ENCODE measurements around the gene PCP4.
"Not testable (repeated sequence)": the region's sequence is repeated elsewhere in the genome, so short reads cannot be mapped to it uniquely, and the experiment has no call there.

Gene PCP4

DNA sequence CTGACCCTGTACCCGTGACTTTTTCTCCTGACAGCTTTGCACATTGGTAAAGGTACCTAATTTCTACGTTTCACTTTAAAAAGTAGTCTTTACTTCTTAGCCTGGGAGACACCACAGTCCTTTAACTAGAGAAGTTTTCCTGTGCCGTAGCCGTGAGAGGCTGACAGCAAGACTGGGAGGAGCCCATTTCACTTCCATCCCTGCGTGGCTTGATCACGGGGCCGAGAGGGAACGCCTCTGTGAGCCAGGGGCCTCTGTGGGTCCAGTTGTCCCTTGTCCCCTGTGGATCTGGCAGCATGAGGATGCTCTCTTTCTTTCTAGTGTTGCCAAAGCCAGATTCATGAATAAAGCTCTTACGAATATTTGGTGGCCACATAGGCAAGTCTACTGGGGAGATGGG is 21.6 kb downstream of the PCP4 start:
- in situ Hi-C loops (cut with MboI; ENCODE audit: low pct_unique_long_range_greater_than_20kb, low sequenced_read_pairs, unreplicated experiment), result no loop called here
- TF ChIP-seq, protein P1, sequence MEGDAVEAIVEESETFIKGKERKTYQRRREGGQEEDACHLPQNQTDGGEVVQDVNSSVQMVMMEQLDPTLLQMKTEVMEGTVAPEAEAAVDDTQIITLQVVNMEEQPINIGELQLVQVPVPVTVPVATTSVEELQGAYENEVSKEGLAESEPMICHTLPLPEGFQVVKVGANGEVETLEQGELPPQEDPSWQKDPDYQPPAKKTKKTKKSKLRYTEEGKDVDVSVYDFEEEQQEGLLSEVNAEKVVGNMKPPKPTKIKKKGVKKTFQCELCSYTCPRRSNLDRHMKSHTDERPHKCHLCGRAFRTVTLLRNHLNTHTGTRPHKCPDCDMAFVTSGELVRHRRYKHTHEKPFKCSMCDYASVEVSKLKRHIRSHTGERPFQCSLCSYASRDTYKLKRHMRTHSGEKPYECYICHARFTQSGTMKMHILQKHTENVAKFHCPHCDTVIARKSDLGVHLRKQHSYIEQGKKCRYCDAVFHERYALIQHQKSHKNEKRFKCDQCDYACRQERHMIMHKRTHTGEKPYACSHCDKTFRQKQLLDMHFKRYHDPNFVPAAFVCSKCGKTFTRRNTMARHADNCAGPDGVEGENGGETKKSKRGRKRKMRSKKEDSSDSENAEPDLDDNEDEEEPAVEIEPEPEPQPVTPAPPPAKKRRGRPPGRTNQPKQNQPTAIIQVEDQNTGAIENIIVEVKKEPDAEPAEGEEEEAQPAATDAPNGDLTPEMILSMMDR (IDR thresholded peaks at IDR 0.05; ENCODE audit: extremely low read depth, insufficient read depth, missing control alignments), result no peak

DNA sequence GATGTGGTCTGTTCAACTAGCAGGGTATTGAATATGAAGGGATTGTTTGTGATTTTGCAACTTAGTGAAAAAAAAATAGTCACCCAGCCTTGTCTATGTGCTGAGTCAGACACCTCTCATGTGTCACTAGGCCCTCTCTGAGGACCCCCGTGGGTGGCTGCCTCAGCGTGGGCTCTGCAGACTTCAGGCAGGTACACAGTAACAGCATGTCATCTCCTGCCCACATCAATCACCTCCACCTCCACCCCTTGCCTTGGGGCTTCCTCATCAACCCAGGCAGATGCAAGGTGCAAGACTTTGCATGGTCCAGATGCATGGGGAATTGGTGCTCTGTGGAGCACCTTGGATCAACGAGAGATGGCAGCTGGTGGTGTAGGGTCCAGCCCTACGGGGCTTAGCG is 23.9 kb downstream of the PCP4 start:
- DNase-seq (ENCODE audit: low spot score), result no peak
- TF ChIP-seq, protein P1 (IDR thresholded peaks at IDR 0.05; ENCODE audit: extremely low read depth, insufficient read depth, missing control alignments), result no peak
- in situ Hi-C loops (cut with MboI; ENCODE audit: low pct_unique_long_range_greater_than_20kb, low sequenced_read_pairs, unreplicated experiment), result no loop called here

More for the DNA sequence above, 21.6 kb downstream of the PCP4 start:
- DNase-seq (ENCODE audit: low spot score), result no peak

DNA sequence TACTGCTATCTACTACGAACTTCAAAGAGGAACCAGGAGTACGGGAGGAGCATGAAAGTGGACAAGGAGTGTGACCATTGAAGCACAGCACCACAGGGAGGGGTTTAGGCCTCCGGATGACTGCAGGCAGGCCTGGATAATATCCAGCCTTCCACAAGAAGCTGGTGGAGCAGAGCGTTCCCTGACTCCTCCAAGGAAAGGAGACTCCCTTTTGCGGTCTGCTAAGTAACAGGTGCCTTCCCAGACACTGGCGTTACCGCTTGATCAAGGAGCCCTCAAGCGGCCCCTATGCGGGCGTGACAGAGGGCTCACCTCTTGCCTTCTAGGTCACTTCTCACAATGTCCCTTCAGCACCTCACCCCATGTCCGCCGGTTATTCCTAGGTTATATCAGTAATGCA is 24.6 kb downstream of the PCP4 start:
- in situ Hi-C loops (cut with MboI; ENCODE audit: low pct_unique_long_range_greater_than_20kb, low sequenced_read_pairs, unreplicated experiment); DNase-seq (ENCODE audit: low spot score): not testable (repeated sequence)

DNA sequence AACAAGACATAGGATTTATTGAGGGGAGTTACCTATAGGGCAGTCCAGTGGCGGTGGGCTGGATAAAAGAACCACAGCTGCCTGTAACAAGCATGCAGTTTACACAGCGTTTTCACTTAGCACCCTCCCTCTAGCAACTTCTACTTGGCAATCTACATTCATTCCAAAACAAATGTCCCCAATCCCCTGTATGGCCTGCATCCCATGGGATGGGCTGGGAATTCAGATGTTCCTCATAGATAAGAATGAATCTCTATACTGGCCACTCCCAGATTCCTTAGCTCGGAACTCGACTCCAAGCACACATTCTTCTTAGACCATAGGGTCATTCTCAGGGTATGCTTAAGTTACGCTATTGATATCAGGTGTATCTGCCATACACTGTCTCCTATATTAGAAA is 33.3 kb downstream of the PCP4 start:
- in situ Hi-C loops (cut with MboI; ENCODE audit: low pct_unique_long_range_greater_than_20kb, low sequenced_read_pairs, unreplicated experiment), result no loop called here
- DNase-seq (ENCODE audit: low spot score), result no peak
- TF ChIP-seq, protein P1 (IDR thresholded peaks at IDR 0.05; ENCODE audit: extremely low read depth, insufficient read depth, missing control alignments), result no peak

DNA sequence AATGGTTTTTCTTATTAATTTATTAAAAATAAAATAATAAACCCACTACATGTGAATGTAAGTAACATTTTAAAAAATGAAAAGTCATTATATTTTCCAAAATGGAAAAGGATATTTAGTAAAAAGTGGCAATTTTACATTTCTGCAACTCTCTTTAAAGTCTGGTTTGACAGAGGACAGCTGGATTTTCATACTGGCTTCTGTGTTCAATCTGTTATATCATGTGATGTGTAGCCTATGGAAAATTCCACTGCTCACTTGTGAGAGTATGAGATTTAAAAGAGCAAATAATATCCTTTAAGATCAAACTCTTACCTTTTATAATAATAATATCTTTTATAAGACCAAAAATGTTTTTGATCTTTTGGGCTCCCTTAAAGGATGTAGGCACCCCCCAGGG is 33.7 kb downstream of the PCP4 start:
- TF ChIP-seq, protein P1 (IDR thresholded peaks at IDR 0.05; ENCODE audit: extremely low read depth, insufficient read depth, missing control alignments), result no peak
- in situ Hi-C loops (cut with MboI; ENCODE audit: low pct_unique_long_range_greater_than_20kb, low sequenced_read_pairs, unreplicated experiment), result no loop called here
- DNase-seq (ENCODE audit: low spot score), result no peak

DNA sequence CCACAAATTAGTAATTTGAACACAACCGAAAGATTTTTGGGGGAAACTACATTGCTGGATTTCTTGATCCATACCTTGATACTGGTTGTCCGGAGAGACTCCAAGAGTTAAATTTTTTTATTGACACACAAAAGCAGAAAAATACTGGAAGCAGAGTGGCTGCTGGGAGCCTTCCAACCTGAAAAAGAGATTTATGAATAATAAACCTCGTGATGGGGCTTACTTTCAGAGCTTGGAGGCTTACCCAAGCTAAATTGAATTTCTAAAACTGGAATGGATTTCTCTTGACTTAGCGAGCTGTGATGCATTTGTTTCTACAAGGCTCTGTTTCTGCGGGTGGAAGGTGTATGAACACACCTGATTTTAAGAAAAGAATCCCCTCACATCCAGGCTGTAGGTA is 35.7 kb downstream of the PCP4 start:
- no peak for DNase-seq (ENCODE audit: low spot score)
- TF ChIP-seq, protein P1 (IDR thresholded peaks at IDR 0.05; ENCODE audit: extremely low read depth, insufficient read depth, missing control alignments), result no peak
- in situ Hi-C loops (cut with MboI; ENCODE audit: low pct_unique_long_range_greater_than_20kb, low sequenced_read_pairs, unreplicated experiment), result no loop called here

DNA sequence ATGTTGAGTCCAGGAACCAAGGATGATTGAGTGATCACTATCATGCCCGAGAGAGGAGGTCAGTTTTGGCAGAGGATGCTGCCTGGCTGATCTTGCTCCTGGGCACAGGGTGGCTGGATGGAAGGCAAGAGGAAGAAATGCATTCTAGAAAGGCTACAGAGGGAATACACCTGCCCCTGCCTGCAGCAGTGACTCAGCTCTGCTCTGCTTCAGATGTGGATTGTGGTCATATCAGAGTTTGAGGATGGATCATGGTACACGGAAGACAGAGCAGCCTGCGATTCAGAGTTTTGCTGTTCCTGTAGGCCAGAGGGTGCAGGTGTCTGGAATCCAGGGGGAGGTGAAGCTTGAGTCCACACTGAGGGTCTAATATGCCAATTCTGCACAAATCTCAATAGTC is 37.2 kb downstream of the PCP4 start:
- in situ Hi-C loops (cut with MboI; ENCODE audit: low pct_unique_long_range_greater_than_20kb, low sequenced_read_pairs, unreplicated experiment), result no loop called here
- no peak for DNase-seq (ENCODE audit: low spot score)

More for the DNA sequence above, 37.2 kb downstream of the PCP4 start:
- TF ChIP-seq, protein P1 (IDR thresholded peaks at IDR 0.05; ENCODE audit: extremely low read depth, insufficient read depth, missing control alignments), result no peak
